NOMO-1 (cell line): ENCODE measurements around the gene TMEM150C.
"Not testable (repeated sequence)": the region's sequence is repeated elsewhere in the genome, so short reads cannot be mapped to it uniquely, and the experiment has no call there.

Experiments
- DNase-seq, 2 experiments: peaks; one replicate each; lab custom pipeline; 2025; ENCODE audit not compliant: unreplicated experiment in 2 of 2; lab: John Stamatoyannopoulos, UW

Gene TMEM150C

DNA sequence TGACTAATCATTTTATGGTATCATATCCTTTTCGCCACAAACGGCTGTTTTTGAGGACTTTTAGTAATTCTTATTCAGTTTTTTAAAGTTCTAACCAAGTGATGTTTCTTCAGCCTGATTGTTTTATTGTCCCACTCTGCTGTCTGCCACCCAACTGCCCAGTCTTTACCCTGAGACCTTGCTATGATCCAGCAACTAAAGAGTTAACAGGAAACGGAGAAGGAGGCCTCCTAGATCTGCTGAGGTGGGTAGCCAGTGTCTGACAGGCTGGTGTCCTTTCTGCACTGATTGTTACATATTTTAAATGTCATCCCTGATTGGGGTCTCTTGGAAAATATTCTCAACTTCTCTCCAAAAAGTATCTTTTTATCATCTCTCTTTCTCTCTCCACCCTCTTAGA is 7.9 kb upstream of the TMEM150C start:
- DNase-seq, result no peak

GRCh38 chr4:82569076-82569475 is 7.3 kb upstream of the TMEM150C start:
- DNase-seq, result no peak

- no peak for DNase-seq
Measured at GRCh38 chr4:82567444-82567843, 5.7 kb upstream of the TMEM150C start.

GRCh38 chr4:82562564-82562854 is 721 bp upstream of the TMEM150C start:
- DNase-seq, result no peak

DNA sequence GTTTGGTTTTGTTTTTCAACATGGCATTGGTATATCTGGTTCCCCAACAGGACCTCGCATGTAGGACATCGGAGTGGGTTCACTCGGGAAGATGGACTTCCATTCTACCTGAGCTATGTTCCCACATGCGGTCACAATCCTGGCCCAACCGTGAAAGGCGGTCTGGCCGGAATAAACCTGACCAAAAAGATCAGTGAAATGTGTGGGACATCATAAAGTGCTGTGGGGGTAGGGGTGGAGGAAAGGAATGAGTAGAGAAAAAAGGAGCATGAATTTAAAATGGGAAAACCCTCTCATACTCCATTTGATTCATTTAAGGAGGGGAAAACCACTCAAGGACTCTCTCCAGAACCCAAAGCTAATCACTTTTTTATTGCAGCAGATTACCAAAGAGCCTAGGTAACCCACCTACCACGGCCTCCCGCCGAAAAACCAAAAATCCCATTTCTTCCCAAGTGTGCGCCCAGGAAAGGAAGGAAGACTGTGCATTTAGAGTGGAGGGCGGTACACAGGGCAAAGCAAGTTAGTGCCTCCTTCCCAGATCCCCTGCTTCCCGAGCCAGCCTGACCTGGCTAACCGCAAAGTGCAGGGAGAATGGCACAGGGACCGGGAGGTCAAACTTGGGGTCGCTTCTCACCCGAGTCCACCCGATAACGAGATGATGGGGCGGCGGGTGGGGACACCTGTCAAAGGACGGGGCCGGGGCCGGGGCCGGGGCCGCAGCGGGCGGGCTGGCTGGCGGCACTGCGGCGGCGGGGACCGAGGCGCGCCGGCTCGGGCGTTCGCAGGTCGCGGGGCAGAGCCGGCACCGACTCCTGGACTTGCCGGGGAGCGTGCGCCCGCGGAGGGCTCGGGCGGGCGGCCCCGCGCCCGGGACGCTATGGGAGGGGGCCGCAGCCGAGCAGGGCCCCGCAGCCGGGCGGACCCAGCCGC is 669 bp downstream of the TMEM150C start:
- DNase-seq, result no peak

GRCh38 chr4:82559735-82560120 is 2.1 kb downstream of the TMEM150C start:
- DNase-seq, result no peak

DNA sequence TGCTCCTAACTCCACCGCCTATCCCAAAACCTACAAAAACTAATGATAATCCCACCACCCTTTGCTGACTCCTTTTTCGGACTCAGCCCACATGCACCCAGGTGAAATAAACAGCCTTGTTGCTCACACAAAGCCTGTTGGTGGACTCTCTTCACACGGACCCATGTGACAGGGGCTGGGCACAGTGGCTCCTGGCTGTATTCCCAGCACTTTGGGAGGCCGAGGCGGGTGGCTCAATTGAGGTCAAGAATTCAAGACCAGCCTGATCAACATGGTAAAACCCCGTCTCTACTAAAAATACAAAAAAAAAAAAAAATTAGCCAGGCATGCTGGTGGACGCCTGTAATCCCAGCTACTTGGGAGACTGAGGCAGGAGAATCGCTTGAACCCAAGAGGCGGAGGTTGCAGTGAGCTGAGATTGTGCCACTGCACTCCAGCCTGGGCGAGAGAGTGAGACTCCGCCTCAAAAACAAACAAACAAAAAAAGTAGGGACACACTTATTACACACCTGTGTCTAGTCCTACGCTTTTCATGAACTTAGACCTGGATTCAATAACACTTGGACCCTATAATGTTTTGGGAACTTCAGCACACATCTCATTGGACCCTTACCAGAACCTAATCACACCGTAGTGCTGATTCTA is 2.6 kb downstream of the TMEM150C start:
- not testable (repeated sequence) for DNase-seq

DNA sequence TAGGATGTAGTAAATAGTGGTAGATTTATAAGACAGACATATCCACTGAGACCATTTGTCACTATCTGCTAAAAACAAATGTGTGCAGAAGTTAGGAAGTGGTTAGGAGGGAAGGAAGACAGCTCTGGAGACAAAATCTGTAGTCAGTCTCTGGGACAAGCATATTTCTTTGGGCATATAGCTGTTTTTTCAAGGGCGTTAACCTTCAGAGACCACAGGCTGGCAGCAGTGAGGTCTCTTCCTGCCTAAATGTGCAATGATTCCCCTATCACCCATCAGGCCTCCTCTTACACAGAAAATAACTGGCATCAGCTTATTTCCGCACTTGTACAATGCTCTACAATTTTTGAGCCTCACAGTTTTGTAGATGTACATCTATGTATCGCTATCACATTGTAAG is 6.5 kb downstream of the TMEM150C start:
- no peak for DNase-seq

DNA sequence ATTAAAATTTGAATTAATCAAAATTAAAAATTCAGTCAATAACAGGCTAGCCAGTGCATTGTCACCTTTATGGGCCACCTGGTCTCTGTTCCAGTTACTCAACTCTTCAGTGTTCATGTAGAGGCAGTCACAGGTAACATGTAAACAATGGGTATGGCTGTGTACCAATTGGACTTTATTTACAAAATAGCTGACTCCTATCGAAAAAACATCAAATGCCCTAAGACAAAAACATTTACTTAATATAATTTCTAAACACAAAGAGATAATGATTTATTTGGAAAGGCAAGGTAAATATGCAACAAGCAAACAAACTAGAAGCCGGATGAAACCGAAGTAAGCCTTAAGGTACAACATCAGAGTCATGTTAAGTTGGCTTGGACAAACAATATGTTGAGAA is 8.8 kb downstream of the TMEM150C start:
- no peak for DNase-seq

DNA sequence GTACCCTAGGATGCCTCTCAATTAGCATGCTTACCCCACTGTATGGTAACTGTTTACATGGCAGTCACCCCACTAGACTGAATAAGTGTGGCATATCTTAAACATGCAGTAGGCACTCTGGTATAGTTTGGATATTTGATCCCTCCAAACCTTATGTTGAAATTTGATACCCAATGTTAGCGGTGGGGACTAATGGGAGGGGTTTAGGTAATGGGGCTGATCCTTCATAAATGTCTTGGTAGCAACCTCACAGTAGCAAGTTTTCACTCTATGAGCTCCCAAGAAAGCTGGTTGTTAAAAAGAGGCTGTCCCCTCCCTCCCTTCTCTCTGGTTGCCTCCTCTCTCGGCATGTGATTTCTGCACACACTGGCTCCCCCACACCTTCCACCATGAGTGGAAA is 10.1 kb downstream of the TMEM150C start:
- no peak for DNase-seq

DNA sequence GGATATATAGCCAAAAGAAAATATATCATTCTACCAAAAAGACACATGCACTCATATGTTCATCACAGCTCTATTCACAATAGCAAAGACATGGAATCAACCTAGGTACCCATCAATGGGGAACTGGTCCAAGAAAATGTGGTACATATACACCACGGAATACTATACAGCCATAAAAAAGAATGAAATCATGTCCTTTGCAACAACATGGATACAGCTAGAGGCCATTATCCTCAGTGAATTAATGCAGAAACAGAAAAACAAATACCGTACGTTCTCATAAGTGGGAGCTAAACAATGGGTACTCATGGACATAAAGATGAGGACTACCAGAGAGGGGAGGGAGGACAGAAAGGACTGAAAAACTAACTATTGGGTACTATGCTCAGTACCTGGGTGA is 13.9 kb downstream of the TMEM150C start:
- DNase-seq, result not testable (repeated sequence)

GRCh38 chr4:82543131-82543530 is 18.7 kb downstream of the TMEM150C start:
- DNase-seq, result no peak

DNA sequence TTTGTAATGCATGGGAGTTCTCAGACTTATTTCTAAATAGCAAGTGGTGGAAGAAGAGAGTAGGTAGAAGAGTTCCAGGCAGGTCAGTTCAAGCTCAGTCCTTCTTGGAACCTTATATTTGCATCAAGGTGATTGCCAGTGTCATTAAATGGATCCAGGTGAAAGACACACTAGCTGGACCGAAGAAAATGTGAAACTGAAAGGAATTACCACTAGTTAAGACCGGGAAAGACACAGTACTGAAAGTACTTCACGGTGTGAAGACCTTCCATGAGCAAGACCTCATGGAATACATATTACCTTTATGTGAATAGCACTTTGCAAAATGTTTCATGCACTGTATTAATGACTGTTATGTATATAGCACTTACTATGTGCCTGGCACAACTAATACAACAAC is 19.1 kb downstream of the TMEM150C start:
- DNase-seq, result no peak

DNA sequence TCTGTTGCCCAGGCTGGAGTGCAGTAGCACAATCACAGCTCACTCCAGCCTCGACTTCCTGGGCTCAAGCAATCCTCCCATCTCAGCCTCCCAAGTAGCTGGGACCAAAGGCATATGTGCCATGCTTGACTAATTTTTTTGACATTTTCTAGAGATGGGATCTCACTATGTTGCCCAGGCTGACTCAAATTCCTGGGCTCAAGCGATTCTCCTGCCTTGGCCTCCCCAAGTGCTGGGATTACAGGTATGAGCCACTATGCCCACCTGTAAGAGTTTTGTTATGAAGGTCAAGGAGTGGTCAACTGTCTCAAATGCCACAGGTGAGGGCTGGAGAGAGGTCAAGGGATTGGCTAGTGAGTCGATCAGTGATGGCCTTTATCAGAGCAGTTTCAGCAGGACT is 32.5 kb downstream of the TMEM150C start:
- DNase-seq, result no peak

DNA sequence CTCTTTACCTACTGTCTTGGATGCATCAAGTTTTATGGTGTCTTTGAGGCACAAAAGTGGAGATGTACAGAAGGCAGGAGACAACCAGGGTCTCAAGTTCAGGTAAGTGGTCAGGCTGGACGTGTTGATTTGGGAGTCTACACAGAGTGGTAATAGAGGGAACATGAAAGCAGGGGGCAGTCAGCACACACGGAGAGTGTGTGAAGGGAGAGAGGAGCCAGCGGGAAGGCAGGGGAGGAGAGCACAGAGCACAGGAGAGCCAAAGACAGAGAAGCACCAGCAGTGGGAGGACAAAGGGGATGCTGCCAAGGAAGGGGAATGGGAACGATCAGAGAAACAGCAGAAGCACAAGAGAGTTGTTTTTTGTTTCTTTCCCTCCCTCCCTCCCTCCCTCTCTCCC is 32.9 kb downstream of the TMEM150C start:
- no peak for DNase-seq

- DNase-seq, result no peak
Measured at GRCh38 chr4:82528074-82528473, 33.7 kb downstream of the TMEM150C start.

DNA sequence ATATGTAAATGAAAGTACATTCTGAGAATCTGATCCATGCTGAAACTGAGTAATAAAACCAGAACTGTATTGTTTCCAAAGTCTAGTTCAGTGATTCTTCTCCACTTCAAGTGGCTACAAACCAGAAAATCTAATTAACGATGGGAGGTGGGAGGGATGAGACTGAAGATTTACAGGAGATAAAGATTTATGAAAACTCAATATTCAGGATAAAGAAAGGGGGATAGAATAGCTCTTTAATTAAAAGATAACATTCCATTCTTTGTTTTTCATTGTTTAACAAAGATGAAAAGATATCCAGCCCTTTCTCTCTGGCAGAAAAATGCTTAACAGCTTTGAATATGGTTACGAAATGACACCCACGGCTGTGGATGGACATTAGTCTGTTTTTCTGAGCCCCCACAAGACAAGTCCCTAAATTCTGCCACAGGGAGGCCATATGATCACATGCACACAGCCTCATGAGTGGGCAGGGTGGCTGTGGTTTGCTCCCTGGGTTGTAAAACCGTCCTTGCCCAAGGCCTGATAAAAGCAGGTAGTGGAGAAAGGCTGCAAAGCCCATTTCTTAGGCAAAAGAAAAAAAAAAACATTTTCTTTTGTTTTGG is 36.4 kb downstream of the TMEM150C start:
- DNase-seq, result no peak

- no peak for DNase-seq
Measured at GRCh38 chr4:82524570-82525152, 37.1 kb downstream of the TMEM150C start.

DNA sequence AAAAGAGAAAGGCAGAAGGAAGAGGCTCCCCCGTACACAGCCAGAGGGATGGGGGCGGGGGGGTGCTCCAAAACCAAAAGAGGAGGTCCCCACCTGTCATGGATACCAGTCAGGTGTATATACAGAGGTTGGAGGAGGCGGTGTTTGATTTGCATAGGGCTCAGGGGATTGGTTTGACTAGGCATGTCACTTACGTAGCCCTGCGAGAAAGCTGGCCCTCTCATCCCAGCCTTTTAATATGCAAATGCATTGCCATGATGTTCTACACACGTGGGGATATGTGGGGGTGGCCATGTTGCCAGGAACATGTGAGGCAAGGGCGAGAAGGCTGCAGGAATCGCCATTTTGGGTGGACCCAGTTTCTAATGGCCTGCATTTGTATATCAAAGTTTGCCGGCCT is 38.6 kb downstream of the TMEM150C start:
- no peak for DNase-seq

- DNase-seq, result no peak
Measured at GRCh38 chr4:82522472-82522871, 39.3 kb downstream of the TMEM150C start.

DNA sequence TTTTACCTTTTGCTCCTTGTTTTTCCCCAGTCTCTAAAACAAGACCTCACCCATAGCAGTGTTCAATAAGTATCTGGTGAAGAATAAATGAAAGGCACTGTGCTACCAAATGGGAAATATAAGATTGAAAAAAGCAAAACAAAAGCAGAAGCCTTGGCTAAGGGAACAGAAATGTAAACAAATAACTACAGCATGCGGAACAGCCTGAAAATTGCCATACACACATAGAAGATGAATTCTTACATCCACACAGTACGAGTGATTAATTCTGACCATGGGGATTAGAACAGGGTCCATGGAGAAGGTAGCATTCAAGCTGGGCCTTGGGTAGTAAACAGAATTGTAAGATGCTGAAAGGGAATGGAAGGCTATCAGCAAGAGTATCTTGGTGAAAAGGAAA is 40.5 kb downstream of the TMEM150C start:
- DNase-seq, result no peak

- no peak for DNase-seq
Measured at GRCh38 chr4:82519776-82520175, 42.0 kb downstream of the TMEM150C start.
